Left hindlimb (tissue), 1 donor: ENCODE measurements around the gene TPI1.
"Not testable (repeated sequence)": the region's sequence is repeated elsewhere in the genome, so short reads cannot be mapped to it uniquely, and the experiment has no call there.

ENCODE experiments used
- DNase-seq: peaks from one replicate; pipeline ENCODE4 v3.0.0-alpha.2; 2018

The TPI1 gene

DNA sequence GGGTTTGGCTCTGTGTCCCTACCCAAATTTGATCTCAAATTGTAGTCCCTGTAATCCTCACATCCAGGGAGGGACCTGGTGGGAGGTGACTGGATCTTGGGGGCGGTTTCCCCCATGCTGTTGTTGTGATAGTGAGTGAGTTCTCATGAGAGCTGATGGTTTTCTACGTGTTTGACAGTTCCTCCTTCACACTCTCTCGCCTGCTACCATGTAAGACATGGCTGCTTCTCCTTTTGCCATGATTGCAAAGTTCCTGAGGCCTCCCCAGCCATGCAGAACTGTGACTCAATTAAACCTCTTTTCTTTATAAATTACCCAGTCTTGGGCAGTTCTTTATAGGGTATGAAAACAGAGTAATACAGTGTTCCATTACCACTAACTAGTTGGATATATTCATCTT is 27.0 kb downstream of the TPI1 start:
- DNase-seq = no peak

- no peak for DNase-seq
Observed at GRCh38 chr12:6896846-6897435, 29.6 kb downstream of the TPI1 start.

DNA sequence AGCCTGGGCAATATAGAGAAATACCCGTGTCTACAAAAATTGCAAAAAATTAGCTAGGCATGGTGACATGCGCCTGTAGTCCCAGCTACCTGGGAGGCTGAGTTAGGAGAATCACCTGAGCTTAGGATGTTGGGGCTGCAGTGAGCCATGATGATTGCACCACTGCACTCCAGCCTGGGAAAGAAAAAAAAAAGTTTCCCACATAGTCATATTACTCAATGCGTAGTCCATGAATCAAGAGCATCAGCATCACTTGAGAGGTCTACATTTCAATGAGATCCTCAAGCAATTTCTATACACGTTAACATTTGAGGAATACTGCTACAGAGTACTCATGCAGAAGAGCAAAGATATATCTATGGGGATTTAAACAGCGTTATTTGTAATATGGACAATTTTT is 32.1 kb downstream of the TPI1 start:
- no peak for DNase-seq

DNA sequence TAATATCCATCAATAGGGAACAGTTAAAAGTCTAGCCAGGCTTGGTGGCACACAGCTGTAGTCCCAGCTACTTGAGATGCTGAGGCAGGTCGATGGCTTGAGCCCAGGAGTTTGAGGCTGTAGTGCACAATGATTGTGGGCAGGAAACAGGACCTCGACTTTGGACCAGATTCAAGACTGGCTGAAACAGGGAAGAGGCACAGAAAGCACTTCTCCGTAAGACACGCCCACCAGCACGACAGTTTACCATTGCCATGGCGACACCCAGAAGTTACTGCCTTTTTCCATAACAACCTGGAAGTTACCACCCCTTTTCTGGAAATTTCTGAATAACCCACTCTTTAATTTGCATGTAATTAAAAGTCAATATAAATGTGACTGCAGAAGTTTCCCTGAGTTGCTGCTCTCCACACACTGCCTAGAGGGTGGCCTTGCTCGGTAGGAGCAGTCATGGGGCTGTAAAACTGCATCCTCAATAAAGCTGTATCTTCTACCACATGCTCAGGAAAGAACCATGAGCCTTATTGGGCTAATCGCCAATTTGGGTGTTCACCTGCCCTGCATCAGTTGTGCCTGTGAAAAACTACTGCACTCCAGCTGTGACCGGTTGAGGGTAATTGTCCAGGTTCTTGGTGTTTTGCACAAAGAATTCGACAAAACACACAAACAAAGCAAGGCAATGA is 32.6 kb downstream of the TPI1 start:
- peak; percentile 68 for DNase-seq

GRCh38 chr12:6902448-6902847 is 35.1 kb downstream of the TPI1 start:
- no peak for DNase-seq

DNA sequence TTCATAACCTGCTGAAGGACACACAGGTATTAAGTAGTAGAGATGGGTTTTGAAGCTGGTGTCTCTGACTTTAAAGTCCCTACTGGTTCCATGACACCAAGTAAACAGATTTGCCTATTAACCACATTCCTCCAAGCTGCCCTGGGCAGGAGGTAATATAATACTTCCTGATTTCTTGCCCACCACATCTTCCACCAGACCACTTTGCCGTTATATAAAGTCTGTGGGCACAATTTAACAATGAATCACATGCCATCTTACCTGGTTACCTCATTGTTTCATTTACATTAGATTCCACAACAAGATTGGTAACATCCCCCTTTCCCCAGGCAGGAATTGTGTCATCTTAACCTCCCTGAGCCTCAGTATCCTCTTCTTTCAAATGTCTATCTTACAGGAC is 36.4 kb downstream of the TPI1 start:
- no peak for DNase-seq

GRCh38 chr12:6904280-6905276 is 37.2 kb downstream of the TPI1 start, which contains the start of gene LRRC23:
LRRC23 (plus strand) TSS chr12:6904822; CDS start chr12:6905634, 812 bp downstream.
- peak; percentile 98 for DNase-seq

GRCh38 chr12:6905414-6906040 is 38.2 kb downstream of the TPI1 start:
- no peak for DNase-seq

DNA sequence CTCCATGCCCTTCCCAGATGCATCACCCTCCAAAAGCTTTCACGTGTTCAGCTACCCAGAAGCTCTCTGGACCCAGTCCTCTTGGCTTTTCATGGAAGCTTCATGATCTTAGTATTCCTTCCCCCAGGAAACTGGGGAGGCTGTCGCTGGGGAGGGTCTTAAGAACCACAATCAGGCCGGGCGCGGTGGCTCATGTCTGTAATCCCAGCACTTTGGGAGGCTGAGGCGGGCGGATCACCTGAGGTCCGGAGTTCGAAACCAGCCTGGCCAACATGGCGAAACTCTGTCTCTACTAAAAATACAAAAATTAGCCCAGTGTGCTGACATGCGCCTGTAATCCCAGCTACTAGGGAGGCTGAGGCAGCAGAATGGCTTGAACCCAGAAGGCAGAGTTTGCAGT is 40.8 kb downstream of the TPI1 start:
- DNase-seq = not testable (repeated sequence)

DNA sequence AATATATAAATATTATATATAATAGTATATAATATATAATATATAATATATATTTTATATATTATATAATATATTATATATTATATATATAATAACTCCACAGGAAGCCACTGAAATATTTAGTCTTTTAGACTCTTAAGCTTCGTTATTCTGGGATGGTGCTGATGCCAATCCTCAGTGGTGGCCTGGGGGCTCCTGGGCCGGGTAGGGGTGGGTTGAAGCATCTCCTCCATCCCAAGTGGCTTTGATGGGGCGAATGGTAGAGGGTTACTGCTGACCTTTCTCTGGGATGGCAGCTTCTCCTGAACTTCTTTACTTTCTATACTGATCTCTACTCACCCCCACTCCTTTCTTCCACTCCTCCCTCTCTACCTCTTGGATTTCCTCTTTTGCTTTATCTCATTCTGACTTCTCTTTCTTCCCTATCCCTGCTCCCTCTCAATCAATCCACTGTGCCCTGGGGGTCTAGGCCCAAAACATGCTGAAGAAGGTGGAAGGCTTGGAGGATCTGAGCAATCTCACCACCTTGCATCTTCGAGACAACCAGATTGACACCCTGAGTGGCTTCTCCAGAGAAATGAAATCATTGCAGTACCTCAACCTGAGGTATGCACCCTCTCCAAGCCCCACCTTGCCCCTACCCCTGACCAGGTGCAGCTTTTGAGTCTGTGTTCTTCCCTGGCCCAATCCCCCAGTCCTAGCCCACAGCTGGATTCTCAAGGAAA is 42.3 kb downstream of the TPI1 start:
- DNase-seq = no peak

DNA sequence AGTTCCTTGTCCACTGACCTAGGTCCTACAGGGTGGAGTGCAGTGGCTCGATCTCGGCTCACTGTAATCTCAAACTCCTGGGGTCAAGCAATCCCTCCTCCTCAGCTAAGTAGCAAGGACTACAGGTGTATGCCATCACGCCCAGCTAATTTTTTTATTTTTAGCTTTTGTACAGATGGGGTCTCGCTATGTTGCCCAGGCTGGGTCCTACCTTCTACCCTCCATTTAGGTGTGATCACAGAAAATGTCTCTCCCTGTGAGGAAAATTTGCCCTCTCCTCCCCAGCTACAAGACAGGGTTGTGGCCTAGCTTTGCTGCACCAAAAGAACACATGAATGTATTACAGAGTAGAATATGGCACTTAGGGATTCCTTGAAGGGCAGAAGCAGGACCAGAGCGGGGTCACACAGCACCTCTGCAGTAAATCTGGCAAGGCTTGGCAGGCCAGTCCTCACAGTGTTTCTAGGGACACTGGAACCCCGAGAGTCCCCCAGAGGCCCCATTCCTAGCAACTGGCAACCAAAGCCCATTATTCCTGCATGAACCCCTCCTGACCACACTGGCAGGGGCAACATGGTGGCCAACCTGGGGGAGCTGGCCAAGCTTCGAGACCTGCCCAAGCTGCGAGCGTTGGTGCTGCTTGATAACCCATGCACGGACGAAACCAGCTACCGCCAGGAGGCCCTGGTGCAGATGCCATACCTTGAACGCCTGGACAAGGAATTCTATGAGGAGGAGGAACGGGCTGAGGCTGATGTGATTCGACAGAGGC is 45.0 kb downstream of the TPI1 start:
- no peak for DNase-seq

DNA sequence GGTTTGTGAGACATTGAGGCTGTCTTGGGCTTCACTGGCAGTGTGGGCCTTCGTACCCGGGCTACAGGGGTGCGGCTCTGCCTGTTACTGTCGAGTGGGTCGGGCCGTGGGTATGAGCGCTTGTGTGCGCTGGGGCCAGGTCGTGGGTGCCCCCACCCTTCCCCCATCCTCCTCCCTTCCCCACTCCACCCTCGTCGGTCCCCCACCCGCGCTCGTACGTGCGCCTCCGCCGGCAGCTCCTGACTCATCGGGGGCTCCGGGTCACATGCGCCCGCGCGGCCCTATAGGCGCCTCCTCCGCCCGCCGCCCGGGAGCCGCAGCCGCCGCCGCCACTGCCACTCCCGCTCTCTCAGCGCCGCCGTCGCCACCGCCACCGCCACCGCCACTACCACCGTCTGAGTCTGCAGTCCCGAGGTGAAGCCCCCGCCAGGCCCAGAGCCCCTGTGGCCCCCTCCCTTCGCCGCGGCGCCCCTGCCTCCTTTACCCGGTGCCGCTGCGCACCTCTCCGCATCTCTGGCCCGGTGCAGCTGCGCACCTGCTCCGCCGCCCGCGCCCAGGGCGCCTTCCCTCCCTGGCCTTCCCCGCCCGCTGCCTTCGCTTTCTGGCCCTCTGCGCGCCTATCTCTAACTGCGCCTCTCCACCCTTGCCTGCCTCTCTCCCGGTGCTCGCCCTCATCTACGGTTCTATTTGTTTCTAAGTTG is 47.1 kb downstream of the TPI1 start, which contains the start of gene ENO2:
TSS of gene ENO2 (plus strand) at position 335 of the 701 bp plus-strand sequence. CDS start 1,253 bp downstream, outside the sequence.
- DNase-seq = peak; percentile 80

GRCh38 chr12:6914947-6915788 is 47.8 kb downstream of the TPI1 start:
- no peak for DNase-seq

DNA sequence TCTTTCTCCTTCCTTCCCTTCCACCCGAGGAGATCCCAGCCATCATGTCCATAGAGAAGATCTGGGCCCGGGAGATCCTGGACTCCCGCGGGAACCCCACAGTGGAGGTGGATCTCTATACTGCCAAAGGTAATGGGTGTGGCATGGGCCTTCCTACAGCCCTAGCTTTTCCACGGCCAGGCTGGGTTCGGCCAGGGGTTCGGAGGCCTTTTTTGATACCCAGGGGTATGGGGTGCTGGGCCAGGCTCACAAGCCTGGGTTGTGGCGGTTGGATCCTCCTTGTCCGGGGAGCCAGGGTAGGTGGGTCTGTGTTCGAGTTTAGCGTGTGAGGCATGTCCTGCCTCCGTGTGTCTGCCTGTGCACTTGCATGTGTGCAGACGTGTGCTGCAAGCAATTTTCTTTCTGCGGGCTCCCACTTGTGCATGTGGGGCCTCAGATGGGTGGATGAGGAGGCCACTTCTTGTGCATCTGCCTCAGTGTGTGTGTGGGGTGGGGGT is 48.5 kb downstream of the TPI1 start:
- no peak for DNase-seq

DNA sequence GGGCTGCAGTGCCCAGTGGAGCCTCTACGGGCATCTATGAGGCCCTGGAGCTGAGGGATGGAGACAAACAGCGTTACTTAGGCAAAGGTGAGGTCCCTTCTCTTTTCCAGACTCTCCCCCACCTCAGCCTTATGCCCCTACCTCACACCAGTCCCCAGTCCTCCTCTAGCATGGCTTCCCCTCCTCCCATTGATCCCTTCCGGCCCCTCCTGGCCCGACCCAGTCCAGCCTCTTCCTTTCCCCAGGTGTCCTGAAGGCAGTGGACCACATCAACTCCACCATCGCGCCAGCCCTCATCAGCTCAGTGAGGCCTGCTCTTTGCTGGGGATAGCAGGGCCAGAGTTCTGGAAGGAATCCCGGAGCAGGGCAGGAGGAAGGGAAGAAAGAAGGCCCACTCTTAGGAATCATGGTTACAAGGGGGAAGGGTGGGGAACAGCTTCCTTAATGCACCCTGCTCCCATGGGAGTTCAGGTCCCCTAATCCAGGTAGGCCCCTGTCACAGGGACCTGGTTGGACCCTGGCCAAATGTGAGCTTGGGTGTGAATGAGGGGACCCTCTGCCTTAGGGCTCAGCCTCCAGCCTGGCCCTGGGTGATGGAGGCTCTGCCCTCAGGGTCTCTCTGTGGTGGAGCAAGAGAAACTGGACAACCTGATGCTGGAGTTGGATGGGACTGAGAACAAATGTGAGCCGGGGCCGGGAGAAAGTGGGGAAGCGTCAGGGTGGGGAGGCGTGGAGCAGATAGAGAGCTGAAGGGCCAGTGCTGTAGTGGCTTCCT is 49.3 kb downstream of the TPI1 start:
- no peak for DNase-seq

- DNase-seq = no peak
Observed at GRCh38 chr12:6917491-6918231, 50.3 kb downstream of the TPI1 start.

GRCh38 chr12:6919588-6919987 is 52.3 kb downstream of the TPI1 start:
- DNase-seq = no peak
